GM21390 (cell line): ENCODE measurements around the gene TMED8.
"Not testable (repeated sequence)": the region's sequence is repeated elsewhere in the genome, so short reads cannot be mapped to it uniquely, and the experiment has no call there.

ENCODE experiments used
- ATAC-seq: cut with Tn5 transposase; IDR thresholded peaks from one replicate; pipeline ENCODE4 v1.9.1; 2021; ENCODE audit not compliant: unreplicated experiment

The TMED8 gene

DNA sequence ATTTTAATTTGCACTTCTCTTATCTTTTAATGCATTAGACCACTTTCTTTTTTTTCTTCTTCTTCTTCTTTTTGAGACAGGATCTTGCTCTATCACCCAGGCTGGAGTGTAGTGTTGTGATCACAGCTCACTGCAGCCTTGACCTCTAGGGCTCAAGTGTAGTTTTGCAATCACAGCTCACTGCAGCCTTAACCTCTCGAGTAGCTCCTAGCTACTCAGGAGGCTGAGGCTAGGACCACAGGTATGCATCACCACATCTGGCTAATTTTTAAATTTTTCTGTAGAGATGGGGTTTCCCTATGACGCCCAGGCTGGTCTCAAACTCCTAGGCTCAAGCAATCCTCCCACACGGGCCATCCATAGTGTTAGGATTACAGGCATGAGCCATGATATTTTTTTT lies 12.7 kb downstream of the TMED8 start:
- ATAC-seq = no peak

- ATAC-seq = no peak
These were observed 17.3 kb downstream of the TMED8 start for GRCh38 chr14:77359626-77360025.

DNA sequence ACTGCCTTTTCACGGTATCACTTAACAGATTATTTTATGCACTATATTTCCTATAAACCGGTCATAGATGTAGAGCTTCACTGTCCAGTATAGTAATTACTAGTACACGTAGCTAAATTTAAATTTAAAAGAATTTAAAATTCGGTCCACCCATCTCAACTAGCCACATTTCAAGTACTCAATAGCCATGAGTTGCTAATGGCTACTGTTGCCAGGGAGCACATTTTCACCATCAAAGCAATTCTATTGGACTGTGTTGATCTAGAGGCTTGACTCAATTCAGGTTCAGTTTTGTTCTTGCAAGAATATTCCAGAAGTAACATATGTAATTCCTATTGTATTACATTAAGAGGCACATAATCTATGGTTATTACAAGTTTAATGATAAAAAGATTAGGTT lies 20.0 kb downstream of the TMED8 start:
- ATAC-seq = no peak

DNA sequence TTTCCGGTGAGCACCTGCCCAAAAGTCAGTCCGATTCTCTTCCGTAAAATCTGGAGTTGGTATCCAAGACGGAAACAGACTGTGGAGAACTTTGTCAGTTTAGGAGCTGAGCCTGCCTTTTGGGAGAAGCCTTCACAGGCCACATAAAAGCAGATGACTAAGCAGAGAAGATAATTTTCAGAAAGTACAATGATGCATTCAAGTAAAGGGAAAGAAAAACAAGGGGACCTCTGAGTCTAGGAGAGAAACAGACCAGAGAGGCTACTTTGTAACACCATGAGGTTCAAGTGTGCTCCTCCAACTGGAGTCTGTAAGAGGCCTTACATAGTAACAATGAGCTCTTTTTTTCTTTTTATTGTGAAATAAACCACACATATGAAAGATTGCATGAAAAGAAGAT lies 21.1 kb downstream of the TMED8 start:
- ATAC-seq = no peak

GRCh38 chr14:77353469-77354141 lies 23.3 kb downstream of the TMED8 start:
- ATAC-seq = no peak

DNA sequence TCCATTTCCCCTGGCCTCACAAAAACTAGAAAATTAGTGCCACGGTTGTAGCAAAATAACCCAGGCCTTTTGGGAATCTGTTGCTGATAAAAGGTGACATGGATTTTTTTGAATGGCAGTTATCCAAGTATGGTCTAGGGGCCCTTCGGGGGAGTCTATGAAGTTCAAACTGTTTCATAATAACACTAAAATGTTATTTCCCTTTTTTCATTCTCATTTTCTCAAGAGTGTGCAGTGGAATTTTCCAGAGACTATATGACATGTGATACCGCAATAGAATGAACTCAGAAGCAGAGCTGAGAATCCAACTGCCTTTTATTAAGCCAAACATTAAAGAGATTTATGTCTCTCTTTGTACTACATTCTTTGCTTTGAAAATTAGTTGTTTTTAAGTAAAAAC lies 29.1 kb downstream of the TMED8 start:
- ATAC-seq = no peak

GRCh38 chr14:77346495-77346894 lies 30.4 kb downstream of the TMED8 start:
- no peak for ATAC-seq

DNA sequence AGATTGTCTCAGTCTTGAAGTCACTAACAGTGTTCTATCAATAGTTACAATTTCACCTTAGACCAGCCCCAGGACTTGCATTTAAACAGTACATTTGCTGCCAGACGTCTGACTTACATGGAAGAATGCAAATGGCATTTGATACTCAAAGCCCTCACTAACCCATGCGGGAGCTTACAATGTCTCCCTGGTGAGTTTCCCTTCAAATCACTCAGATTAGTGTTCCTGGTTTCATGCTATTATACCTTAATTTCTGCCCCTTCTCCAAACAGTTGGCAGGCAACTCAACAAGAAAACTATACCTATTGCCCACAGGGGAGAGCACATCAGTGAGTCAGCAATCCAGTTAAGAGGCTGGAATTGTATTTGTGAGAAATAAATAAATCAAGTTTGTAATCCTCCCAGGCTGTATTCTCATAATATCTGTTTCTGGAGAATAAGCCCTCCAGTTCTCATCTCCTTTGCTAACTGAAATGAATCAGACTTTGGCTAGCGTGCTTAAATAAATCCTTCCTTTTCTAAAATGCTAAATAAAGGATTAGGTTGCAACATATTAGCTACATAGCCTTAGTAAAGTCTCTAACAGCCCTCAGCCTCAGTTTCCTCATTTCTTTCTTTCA lies 32.4 kb downstream of the TMED8 start:
- ATAC-seq = no peak

- no peak for ATAC-seq
These were observed 33.2 kb downstream of the TMED8 start for GRCh38 chr14:77343662-77344061.

DNA sequence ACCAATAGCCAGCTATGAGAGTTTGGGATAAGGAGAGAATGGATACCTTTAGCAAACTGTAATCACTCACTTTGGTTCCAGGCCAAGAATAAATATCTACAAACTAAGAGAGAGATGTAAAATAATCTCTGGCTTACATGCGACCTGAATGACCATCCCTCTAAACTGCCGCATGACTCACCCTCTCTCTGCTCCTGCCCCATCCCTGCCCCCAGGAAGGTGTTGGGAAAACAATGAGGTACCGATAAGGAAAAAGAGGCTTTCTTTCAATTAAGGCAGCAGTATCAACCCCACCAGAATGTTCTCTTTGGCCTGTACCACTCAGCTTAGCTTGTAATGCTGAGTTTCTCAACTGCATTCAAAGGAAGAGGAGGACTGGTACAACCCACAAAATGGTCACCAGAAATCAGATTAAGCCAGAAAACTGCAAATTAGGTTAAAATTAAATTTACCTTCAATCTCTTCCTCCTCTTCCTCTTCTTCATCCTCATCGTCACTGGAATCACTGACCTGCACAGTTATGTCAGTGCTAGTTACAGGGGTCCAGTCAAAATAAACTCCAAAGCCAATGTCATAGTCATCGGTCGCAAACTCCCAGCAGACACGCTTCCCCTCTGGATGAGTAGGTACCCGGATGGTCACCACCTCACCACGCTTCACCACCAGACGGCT lies 34.0 kb downstream of the TMED8 start:
- ATAC-seq = no peak

DNA sequence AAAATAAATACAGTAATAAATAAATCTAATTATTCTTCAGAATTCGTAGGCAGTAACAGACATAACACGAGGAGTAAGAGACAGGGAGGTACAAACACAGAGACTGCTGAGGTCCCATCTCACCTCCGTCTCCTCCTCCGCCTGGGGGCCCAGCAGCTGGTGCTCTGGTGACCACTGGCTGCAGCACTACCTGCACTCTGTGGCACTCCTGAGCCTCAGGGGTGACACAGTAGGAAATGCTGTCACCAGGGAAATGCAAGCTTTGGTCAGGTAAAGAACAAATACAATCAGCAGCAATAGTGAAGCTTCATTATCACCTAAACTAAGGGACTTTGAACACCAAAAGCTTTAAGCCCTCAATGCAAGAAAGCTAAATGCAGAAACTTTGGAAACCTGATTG lies 36.5 kb downstream of the TMED8 start:
- ATAC-seq = no peak

DNA sequence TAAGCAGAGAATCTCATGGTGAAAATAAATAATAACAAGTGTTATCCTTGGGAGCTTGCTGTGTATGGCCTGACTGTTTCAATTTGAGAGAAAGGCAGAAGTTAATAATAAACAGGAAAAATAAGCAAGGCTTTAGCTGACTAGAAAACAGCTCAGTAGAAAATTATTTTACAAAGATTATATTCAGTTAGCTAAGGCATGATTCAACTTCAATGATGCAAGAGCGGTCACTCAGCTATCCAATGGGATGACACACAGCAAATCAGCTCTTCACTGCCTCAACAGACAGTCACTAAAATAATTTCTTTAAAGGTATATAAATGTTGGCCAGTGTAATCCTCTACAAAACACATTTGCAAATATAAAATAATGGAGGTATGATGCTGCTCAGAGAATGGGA lies 37.5 kb downstream of the TMED8 start:
- ATAC-seq = no peak

- ATAC-seq = no peak
These were observed 38.6 kb downstream of the TMED8 start for GRCh38 chr14:77338302-77338701.

GRCh38 chr14:77337880-77338279 lies 39.0 kb downstream of the TMED8 start:
- ATAC-seq = no peak

DNA sequence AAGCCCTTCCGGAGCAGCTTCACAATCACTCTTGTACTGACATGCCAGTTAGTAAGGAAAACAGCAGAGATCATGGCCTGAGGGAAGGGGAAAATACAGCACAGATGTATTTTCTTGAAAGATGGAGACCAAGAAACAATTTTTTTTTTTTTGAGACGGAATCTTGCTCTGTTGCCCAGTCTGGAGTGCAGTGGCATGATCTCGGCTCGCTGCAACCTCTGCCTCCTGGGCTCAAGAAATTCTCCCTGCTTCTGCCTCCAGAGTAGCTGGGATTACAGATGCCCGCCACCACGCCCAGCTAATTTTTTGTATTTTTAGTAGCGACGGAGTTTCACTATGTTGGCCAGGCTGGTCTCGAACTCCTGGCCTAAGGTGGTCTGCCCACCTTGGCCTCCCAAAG lies 39.6 kb downstream of the TMED8 start:
- not testable (repeated sequence) for ATAC-seq

- ATAC-seq = no peak
These were observed 41.3 kb downstream of the TMED8 start for GRCh38 chr14:77335576-77335975.

GRCh38 chr14:77329872-77330271 lies 47.0 kb downstream of the TMED8 start:
- ATAC-seq = no peak

- no peak for ATAC-seq
These were observed 49.8 kb downstream of the TMED8 start for GRCh38 chr14:77327111-77327510.

DNA sequence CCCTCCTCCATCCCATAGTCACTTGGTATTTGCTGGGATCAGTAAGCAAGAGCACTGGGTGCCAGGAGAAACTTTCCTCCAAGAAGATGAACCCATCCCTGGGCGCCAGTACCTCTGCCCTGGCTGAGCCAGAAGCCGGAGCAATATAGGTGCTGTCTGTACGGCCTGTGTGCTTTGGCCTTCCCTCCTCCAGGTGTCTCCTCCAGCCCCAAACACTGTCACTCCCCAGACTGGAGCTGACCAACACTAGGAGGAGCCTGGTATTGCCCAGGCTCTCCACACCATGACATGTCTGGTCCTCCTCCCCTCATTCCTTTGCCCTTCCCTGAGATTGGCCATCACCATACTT lies 51.2 kb downstream of the TMED8 start:
- ATAC-seq = no peak

DNA sequence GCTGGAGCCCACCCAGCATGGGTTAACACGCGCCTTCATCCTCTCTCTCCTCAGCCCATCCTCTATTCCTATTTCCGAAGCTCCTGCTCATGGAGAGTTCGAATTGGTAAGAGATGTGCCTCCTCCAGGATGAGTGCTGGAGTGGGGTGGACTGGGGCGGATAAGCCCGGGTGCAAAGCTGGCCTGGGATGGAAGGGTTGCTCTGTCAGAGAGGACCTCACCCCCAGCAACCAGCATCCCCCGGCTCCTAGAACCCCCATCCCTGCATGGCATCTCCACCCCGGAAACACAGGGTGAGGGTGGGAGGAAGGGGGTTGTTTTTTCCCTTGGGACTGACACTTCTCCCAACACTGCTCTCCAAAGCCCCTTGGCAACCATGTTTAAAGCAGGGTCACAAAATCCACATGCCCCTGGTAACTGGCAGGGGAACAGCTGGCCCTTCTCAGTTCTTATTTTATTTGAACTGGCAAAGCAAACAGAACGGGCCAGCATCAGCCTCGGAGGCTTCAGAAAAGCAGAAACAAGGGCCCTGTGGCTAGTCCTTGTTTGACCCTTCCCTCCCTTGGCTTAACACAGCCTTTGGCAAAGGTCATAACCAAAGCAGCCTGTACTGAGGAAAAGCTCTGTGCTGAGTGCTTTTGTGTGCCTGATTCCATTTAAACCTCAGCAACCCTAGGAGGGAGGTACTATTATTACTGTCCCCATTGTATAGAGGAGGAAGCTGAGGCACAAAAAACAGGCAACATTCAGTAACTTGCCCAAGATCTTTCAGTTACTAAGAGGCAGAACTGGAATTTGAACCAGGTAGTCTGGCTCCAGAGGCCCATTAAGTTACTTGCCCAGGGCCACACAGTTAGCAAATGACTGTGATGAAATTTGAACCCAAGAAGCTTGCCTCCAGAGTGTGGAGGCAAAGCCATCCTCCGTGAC lies 51.8 kb downstream of the TMED8 start:
- ATAC-seq = no peak

GRCh38 chr14:77324289-77324688 lies 52.6 kb downstream of the TMED8 start:
- no peak for ATAC-seq

DNA sequence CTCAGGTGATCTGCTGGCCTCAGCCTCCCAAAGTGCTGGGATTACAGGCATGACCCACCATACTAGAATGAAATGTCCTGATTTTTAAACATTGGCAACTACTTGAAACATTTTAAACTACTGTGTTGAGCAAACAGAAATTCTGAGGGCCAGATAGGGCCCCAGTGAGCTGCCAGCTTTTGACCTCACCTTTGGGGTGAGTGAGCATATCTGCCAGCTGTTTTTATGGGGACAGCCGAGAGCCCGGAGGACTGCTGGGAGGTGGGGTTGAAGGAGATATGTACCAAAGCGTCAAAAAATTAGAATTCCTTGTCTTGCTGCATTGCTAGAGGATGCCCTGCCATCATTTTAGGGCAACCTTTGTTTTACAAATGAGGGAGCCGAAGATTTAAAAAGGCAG lies 53.3 kb downstream of the TMED8 start:
- no peak for ATAC-seq
